Measurements from ENCODE around the gene PDE6B.
"Not testable (repeated sequence)": the region's sequence is repeated elsewhere in the genome, so short reads cannot be mapped to it uniquely, and the experiment has no call there.

The PDE6B gene

DNA sequence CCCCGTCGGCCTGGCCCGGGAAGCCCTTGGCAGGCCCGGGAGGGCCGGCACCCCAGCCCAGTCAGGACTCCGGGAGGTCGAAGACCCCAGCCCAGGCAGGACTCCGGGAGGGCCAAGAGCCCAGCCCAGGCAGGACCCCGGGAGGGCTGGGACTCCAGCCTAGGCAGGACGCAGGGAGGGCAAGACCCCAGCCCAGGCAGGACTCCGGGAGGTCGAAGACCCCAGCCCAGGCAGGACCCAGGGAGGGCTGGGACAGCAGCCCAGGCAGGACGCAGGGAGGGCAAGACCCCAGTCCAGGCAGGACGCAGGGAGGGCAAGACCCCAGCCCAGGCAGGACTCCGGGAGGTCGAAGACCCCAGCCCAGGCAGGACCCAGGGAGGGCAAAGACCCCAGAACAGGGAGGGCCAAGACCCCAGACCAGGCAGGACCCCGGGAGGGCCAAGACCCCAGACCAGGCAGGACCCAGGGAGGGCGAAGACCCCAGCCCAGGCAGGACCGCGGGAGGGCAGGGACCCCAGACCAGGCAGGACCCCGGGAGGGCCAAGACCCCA is 80.8 kb downstream of the PDE6B start:
- DNase-seq, result not testable (repeated sequence)

DNA sequence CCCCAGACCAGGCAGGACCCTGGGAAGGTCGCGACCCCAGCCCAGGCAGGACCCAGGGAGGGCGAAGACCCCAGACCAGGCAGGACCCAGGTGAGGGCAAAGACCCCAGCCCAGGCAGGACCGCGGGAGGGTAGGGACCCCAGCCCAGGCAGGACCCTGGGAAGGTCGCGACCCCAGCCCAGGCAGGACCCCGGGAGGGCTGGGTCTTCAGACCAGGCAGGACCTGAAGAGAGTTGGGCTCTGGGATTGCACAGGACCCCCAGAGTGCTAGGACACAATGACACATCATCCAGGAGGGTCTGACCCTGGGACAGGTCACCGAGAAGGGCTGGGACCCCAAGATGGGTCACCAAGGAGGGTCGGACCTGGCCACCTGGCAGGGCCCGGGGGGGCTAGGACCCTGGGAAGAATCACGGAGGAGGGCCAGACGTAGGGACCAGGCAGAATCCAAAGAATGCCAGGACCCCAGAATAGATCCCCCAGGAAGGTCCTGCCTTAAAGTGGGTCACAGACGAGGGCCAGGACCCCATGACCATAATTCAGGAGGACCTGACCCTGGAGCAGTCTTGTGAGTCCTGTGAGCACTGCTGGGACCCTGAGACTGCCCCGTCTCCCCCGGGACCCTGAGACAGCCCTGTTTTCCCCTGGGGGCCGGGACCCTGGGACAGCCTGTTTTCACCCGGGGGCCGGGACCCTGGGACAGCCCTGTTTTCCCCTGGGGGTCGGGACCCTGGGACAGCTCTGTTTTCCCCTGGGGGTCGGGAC is 81.6 kb downstream of the PDE6B start:
- no peak for DNase-seq

DNA sequence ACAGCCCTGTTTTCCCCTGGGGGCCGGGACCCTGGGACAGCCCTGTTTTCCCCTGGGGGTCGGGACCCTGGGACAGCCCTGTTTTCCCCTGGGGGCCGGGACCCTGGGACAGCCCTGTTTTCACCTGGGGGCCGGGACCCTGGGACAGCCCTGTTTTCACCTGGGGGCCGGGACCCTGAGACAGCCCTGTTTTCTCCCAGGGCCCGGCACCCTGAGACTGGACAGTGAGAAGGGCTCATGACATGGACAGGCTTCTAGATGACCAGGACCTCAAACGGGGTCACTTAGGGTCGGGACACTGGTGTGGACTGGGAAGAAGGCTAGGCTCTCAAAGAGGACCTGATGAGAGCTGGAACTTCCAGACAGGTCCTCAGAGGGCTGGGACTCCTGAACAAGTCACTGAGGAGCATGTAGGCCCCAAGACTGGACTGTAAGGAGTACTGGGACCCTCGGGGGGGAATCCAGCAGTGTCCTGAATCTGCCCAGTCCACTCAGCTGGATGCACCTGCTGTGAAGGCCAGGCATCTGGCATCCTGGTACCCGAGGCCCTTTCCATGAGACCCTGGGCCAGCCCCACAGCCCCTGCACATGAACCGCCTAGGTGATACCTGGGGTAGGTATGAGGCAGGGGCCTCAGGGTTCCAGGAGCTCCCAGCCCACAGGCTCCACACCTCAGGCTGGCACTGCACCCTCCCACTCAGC is 82.7 kb downstream of the PDE6B start:
- no peak for DNase-seq

GRCh38 chr4:708631-708933 is 83.2 kb downstream of the PDE6B start:
- DNase-seq, result no peak

DNA sequence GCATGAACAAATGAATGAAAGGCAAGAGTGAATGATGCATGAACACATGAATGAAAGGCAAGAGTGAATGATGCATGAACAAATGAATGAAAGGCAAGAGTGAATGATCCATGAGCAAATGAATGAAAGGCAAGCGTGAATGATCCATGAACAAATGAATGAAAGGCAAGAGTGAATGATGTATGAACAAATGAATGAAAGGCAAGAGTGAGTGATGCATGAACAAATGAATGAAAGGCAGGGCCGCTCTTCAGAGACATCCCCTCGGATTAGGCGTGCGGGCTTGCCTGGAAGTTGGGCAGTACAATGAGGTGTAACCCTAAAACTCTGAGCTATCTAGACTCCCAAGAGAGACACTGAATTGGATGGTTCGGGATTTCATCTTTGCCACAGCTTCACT is 84.0 kb downstream of the PDE6B start:
- DNase-seq, result no peak

DNA sequence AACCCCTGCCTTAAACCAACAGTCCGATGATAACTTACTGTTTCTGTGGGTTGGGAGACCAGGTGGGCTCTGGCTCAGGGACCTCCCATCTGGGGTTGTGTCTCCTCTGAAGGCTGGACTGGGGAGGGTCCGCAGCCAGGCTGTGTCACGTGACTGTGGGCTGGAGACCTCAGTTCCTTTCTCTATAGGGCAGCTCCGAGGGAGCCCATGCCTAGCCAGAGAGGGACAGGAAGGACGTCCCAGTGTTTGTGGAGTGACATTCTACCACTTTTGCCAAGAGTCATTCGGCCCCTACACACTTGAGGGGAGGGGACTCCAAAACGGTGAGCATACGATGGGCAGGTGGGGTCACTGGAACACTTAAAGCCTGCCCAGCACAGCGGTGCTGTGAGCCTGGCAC is 84.7 kb downstream of the PDE6B start:
- no peak for DNase-seq

- no peak for DNase-seq
These were observed 85.5 kb downstream of the PDE6B start for GRCh38 chr4:710916-711315.

GRCh38 chr4:712093-712492 is 86.7 kb downstream of the PDE6B start:
- DNase-seq, result no peak

DNA sequence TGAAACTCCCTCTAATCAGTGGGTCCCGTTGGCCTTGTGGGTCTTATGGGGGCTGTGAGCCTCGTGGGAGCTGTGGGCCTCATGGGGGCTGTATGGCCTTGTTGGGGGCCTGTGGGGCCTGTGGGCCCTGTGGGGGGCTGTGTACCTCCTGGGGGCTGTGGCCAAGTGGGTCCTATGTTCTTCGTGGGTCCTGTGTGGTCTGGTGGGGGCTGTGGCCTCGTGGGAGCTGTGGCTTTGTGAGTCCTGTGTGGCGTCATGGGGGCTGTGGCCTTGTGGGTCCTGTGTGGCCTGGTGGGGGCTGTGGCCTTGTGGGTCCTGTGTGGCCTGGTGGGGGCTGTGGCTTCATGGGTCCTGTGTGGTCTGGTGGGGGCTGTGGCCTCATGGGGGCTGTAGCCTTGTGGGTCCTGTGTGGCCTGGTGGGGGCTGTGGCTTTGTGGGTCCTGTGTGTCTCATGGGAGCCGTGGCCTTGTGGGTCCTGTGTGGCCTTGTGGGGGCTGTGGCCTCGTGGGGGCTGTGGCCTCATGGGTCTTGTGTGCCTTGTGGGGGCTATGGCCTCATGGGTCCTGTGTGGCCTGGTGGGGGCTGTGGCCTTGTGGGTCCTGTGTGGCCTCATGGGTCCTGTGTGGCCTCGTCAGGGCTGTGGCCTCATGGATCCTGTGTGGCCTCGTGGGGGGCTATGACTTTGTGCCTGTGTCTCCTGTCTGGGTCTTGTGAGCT is 87.7 kb downstream of the PDE6B start:
- no peak for DNase-seq

DNA sequence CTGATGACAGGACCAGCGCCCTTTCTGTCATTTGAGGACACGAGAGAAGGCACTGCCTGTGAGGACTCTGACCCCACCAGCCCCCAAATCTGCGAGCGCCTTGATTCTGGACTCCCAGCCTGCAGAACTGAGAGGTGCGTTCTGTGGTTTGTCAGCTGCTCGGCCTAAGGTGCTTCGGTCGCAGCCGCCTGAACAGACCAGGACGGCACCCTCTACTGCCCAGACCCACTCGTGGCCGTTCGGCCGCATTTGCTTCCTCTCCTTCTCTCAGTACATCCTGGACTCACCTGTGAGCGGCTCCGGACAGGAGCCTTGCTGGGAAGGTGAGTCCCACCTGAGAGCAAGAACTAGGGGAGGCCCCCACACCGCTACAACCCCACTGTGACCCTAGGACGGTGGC is 88.7 kb downstream of the PDE6B start:
- DNase-seq, result no peak

GRCh38 chr4:717601-718320 is 92.4 kb downstream of the PDE6B start:
- no peak for DNase-seq

DNA sequence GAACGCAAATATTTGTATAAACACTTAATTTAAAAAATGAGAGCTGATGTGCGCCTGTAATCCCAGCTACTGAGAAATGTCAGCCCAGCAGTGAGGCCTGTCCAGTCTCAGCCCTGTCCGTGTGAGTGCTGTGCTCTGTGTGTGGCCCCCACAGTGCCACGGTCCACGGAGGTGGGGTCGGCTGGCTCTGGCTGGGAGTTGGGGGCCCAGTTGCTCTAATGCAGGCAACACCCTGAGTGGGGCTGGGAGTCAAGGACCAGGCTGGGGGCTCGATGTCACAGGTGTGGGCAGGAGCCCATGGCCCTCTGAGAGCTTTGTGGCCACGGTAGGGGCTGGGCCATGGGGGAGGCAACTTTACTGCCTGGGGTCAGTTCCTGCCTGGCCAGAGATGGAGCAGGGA is 93.1 kb downstream of the PDE6B start:
- no peak for DNase-seq
